ENCODE results near the gene WASL.

DNA sequence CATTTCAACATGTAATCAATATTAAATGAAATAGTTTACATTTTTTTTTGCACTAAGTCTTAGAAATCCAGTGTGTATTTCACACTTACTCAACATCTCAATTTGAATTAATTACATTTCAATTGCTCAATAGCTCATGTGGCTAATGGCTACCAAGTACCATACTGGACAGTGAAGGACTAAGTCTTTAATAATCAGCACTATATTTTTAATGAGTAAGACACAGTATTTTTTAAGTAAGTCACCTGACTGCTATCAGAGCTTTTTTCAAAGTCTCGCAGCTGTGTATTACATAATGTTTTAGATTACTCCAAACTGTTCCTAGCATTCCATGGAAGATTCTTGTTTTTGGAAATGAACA lies 19.6 kb downstream of the WASL start:
- TF ChIP-seq, protein P1, sequence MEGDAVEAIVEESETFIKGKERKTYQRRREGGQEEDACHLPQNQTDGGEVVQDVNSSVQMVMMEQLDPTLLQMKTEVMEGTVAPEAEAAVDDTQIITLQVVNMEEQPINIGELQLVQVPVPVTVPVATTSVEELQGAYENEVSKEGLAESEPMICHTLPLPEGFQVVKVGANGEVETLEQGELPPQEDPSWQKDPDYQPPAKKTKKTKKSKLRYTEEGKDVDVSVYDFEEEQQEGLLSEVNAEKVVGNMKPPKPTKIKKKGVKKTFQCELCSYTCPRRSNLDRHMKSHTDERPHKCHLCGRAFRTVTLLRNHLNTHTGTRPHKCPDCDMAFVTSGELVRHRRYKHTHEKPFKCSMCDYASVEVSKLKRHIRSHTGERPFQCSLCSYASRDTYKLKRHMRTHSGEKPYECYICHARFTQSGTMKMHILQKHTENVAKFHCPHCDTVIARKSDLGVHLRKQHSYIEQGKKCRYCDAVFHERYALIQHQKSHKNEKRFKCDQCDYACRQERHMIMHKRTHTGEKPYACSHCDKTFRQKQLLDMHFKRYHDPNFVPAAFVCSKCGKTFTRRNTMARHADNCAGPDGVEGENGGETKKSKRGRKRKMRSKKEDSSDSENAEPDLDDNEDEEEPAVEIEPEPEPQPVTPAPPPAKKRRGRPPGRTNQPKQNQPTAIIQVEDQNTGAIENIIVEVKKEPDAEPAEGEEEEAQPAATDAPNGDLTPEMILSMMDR (IDR thresholded peaks at IDR 0.05) = no peak
- TF ChIP-seq POLR2AphosphoS5 (IDR thresholded peaks at IDR 0.05) (no peak), POLR2A (IDR thresholded peaks at IDR 0.05) (no peak)
